Breast epithelium (tissue), 3 donors: ENCODE results near the gene ASXL1.

Experiments
- CTCF ChIP-seq, 3 donors: fragments of 450-650 bp; IDR thresholded peaks; one replicate each; pipeline ENCODE4 v1.5.1; 2016 to 2017; ENCODE audit warnings: antibody characterized with exemption in 3 of 3, mild to moderate bottlenecking in 3 of 3, moderate library complexity in 3 of 3
- POLR2AphosphoS5 ChIP-seq, 3 donors: sonication (generic); formaldehyde crosslinking; IDR thresholded peaks; one replicate each; pipeline ENCODE4 v1.6.1; 2017; ENCODE audit warnings: antibody characterized with exemption in 3 of 3

- no peak for TF ChIP-seq POLR2AphosphoS5 (IDR thresholded peaks at IDR 0.05)
- no peak for TF ChIP-seq CTCF (IDR thresholded peaks at IDR 0.05)
Measured at GRCh38 chr20:32338665-32339064, 19.5 kb upstream of the ASXL1 start.
